ENCODE results near the gene LRRC74B. TPM values are rescaled to one million over a fixed set of nuclear protein-coding genes. Genes with fewer than 3 reads are reported as not detected.

LRRC74B gene
- total and polyA plus RNA-seq, 2 experiments from 2014 or later = 0.20 to 0.52 TPM

- TF ChIP-seq EZH2 (IDR thresholded peaks at IDR 0.05; ENCODE audit: borderline replicate concordance) (no peak), CTCF (IDR thresholded peaks at IDR 0.05; ENCODE audit: poor library complexity) (no peak), EZH2phosphoT487 (IDR thresholded peaks at IDR 0.05; ENCODE audit: low read depth, severe bottlenecking, unreplicated experiment) (no peak)
- H3K79me2 ChIP-seq = no peaks in the 10 kb centered on the region
- no peak overlapping the region for H2AFZ ChIP-seq
- H4K20me1 ChIP-seq (ENCODE audit: insufficient read depth, poor library complexity, severe bottlenecking) = no peaks in the 10 kb centered on the region
- H3K27ac ChIP-seq = no peak overlapping the region
- H3K9me3 ChIP-seq (ENCODE audit: low read depth) = no peaks in the 10 kb centered on the region
- DNase-seq (ENCODE audit: low spot score) = no peak
- no peak overlapping the region for H3K4me2 ChIP-seq
- no peaks in the 10 kb centered on the region for H3K4me1 ChIP-seq (ENCODE audit: insufficient read depth)
- H3K4me3 ChIP-seq = no peak overlapping the region
- 86% methylated on average over 9 of the region's 10 CpGs for WGBS (ENCODE audit: low lambda C conversion rate, missing lambda C conversion rate)
- H3K9me2 ChIP-seq (replicated peaks; ENCODE audit: insufficient read depth) = no peaks in the 10 kb centered on the region
- H3K36me3 ChIP-seq (replicated peaks; ENCODE audit: insufficient read depth, low read depth) = no peaks in the 10 kb centered on the region
- H3K27me3 ChIP-seq = no peaks in the 10 kb centered on the region
These were observed 23.2 kb upstream of the LRRC74B start for GRCh38 chr22:21022507-21022906.

- H3K4me2 ChIP-seq = no peak overlapping the region
- no peak overlapping the region for H3K4me3 ChIP-seq
- H3K27ac ChIP-seq = no peak overlapping the region
- no peak for DNase-seq (ENCODE audit: low spot score)
- H3K27me3 ChIP-seq = no peaks in the 10 kb centered on the region
- no peaks in the 10 kb centered on the region for H3K4me1 ChIP-seq (ENCODE audit: insufficient read depth)
- H4K20me1 ChIP-seq (ENCODE audit: insufficient read depth, poor library complexity, severe bottlenecking) = no peaks in the 10 kb centered on the region
- H2AFZ ChIP-seq = no peak overlapping the region
- no peaks in the 10 kb centered on the region for H3K36me3 ChIP-seq (replicated peaks; ENCODE audit: insufficient read depth, low read depth)
- TF ChIP-seq EZH2phosphoT487 (IDR thresholded peaks at IDR 0.05; ENCODE audit: low read depth, severe bottlenecking, unreplicated experiment) = no peak
- no peak for TF ChIP-seq CTCF (IDR thresholded peaks at IDR 0.05; ENCODE audit: poor library complexity)
- no peak for TF ChIP-seq EZH2 (IDR thresholded peaks at IDR 0.05; ENCODE audit: borderline replicate concordance)
- WGBS (ENCODE audit: low lambda C conversion rate, missing lambda C conversion rate) = 84% methylated on average over 13 of the region's 13 CpGs
- H3K9me2 ChIP-seq (replicated peaks; ENCODE audit: insufficient read depth) = no peaks in the 10 kb centered on the region
- no peaks in the 10 kb centered on the region for H3K9me3 ChIP-seq (ENCODE audit: low read depth)
- no peaks in the 10 kb centered on the region for H3K79me2 ChIP-seq
These were observed 22.7 kb upstream of the LRRC74B start for GRCh38 chr22:21022955-21023614.

GRCh38 chr22:21025266-21025665 lies 20.5 kb upstream of the LRRC74B start:
- TF ChIP-seq EZH2 (IDR thresholded peaks at IDR 0.05; ENCODE audit: borderline replicate concordance) (no peak), CTCF (IDR thresholded peaks at IDR 0.05; ENCODE audit: poor library complexity) (no peak), EZH2phosphoT487 (IDR thresholded peaks at IDR 0.05; ENCODE audit: low read depth, severe bottlenecking, unreplicated experiment) (no peak)
- Histone ChIP-seq H3K4me1 (ENCODE audit: insufficient read depth) (no peaks in the 10 kb centered on the region), H3K4me3 (no peak overlapping the region), H3K27ac (no peak overlapping the region), H3K36me3 (replicated peaks; ENCODE audit: insufficient read depth, low read depth) (no peaks in the 10 kb centered on the region), H3K4me2 (no peak overlapping the region), H3K27me3 (no peaks in the 10 kb centered on the region), H3K9me3 (ENCODE audit: low read depth) (no peaks in the 10 kb centered on the region), H3K9me2 (replicated peaks; ENCODE audit: insufficient read depth) (no peaks in the 10 kb centered on the region), H2AFZ (no peak overlapping the region), H4K20me1 (ENCODE audit: insufficient read depth, poor library complexity, severe bottlenecking) (no peaks in the 10 kb centered on the region), H3K79me2 (no peaks in the 10 kb centered on the region)
- no peak for DNase-seq (ENCODE audit: low spot score)
- WGBS (ENCODE audit: low lambda C conversion rate, missing lambda C conversion rate) = 77% methylated on average over 8 of the region's 8 CpGs

Data from hepatocyte (in vitro differentiated cells).